Measurements from ENCODE around the gene KLK1. TPM values are rescaled to one million over a fixed set of nuclear protein-coding genes. Genes with fewer than 3 reads are reported as not detected.
A peak's percentile ranks its signal among the peaks of the same experiment; 100 is the strongest.
"Not testable (repeated sequence)": the region's sequence is repeated elsewhere in the genome, so short reads cannot be mapped to it uniquely, and the experiment has no call there.

The KLK1 gene
- polyA plus RNA-seq, 3 donors: 0.92 to 1,524 TPM; not detected in 1

GRCh38 chr19:50820086-50820485 lies 3.5 kb downstream of the KLK1 start:
- no peak overlapping the region for H3K27ac ChIP-seq (ENCODE audit: low read depth, low read length)
- WGBS, 3 donors: 4 to 17% (median 8%) methylated on average over 15 of the region's 15 CpGs

DNA sequence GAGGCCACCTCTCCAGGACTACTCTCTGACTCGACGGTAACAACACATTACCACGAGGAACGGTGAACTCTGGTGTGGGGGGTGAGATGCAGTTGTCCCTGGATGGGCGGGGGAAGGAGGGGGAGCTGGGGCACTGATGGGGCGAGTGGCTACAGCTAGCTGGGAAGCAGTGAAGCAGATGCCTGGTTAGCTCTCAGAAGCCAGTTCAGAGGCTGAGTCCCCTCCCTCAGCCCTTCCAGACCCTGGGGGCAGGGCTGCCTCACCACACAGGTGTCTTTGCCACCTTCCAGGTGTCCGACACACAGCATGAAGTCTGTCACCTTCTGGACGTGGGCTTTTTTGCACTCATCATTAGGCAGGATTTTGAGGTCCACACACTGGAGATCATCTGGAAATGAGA lies 4.0 kb downstream of the KLK1 start:
- WGBS, 3 donors: 23 to 51% (median 40%) methylated on average over 8 of the region's 8 CpGs
- no peak overlapping the region for H3K27ac ChIP-seq (ENCODE audit: low read depth, low read length)

- WGBS, 3 donors: 36 to 69% (median 67%) methylated on average over 12 of the region's 12 CpGs
- H3K27ac ChIP-seq (ENCODE audit: low read depth, low read length): no peak overlapping the region
Observed at GRCh38 chr19:50818859-50819472, 4.6 kb downstream of the KLK1 start.

DNA sequence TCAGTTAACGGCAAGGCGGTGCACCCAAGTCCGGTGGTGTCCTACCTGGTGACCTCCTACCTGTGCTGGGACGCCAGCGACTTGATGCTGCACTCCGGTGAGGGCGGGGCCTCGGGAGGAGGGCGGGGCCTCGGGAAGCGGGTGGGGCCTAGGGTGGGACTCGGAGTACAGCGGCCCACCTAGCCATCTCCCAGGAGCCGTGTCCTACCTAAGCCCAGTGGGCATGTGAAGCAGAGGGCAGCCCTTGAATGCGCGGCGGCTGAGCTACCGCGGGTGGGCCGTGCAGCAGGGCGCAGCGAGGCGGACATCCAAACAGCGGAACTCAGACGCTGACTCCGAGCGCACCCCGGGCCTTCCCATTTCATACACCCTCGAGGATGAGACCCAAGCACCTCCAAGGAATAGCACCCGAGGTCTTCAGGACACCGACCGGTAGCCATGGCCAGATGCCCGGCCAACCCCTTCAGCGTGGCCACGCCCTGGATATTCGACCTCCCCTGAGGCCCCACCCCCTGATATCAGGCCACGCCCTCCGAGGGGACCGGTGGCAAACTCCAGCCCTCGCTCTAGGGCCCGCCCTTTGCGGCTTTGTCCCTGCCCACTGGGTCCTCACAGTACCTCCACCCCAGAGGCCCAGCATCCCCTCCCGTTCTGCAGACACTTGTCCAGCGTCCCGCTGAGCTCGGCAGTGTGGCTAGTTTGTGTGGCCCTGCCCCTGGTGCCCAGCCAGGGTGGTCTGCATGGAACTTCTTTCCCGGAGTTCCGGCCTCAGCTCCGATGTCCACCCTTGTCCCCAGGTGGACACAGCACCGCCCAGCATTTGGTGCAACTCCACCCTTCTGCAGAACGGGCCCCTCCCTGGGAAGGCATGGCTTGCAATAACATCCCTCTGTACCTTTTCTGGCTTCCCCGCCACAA lies 5.4 kb downstream of the KLK1 start:
- WGBS, 3 donors: 6 to 10% (median 9%) methylated on average over 46 to 52 of the region's 52 CpGs
- no peak overlapping the region for H3K27ac ChIP-seq (ENCODE audit: low read depth, low read length)

GRCh38 chr19:50815439-50815838 lies 8.1 kb downstream of the KLK1 start:
- no peak overlapping the region for H3K27ac ChIP-seq (ENCODE audit: low read depth, low read length)
- 90 to 100% (median 100%) methylated on average over 1 of the region's 1 CpG for WGBS, 3 donors

- 54 to 83% (median 76%) methylated on average over 5 of the region's 5 CpGs for WGBS, 3 donors
- H3K27ac ChIP-seq (ENCODE audit: low read depth, low read length): no peak overlapping the region
Observed at GRCh38 chr19:50814883-50815282, 8.7 kb downstream of the KLK1 start.

DNA sequence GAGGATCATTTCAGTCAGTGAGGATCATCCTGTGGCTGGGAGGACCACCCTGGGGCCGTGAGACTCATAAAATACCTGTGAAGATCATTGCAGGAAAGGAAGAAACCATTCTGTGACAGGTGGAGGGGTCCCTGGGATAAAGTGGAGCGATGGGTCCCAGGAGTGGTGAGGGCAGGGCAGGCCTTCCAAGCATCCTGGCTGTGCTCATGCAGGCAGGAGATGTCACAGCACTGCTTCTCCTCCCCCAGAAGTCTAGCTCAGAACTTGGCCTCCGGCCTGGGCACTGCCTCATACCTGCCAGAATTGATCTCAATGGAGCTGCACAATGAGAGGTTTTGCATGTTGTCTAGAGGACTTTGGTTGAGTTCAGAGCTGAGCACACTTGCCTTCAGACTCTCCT lies 11.1 kb downstream of the KLK1 start:
- 69 to 81% (median 71%) methylated on average over 3 of the region's 3 CpGs for WGBS, 3 donors
- no peak overlapping the region for H3K27ac ChIP-seq (ENCODE audit: low read depth, low read length)

DNA sequence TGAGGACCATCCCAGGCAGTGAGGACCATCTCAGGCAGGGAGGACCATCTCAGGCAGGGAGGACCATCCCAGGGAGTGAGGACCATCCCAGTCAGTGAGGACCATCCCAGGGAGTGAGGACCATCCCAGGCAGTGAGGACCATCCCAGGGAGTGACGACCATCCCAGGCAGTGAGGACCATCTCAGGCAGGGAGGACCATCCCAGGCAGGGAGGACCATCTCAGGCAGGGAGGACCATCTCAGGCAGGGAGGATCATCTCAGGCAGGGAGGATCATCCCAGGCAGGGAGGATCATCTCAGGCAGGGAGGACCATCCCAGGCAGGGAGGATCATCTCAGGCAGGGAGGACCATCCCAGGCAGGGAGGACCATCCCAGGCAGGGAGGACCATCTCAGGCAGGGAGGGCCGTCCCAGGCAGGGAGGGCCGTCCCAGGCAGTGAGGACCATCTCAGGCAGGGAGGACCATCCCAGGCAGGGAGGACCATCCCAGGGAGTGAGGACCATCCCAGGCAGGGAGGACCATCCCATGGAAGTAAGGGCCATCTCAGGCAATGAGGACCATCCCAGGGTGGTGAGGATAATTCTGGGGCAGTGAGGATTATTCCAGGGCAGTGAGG lies 11.9 kb downstream of the KLK1 start:
- WGBS, 3 donors: 66 to 77% (median 76%) methylated on average over 3 of the region's 3 CpGs
- not testable (repeated sequence) for H3K27ac ChIP-seq (ENCODE audit: low read depth, low read length)

DNA sequence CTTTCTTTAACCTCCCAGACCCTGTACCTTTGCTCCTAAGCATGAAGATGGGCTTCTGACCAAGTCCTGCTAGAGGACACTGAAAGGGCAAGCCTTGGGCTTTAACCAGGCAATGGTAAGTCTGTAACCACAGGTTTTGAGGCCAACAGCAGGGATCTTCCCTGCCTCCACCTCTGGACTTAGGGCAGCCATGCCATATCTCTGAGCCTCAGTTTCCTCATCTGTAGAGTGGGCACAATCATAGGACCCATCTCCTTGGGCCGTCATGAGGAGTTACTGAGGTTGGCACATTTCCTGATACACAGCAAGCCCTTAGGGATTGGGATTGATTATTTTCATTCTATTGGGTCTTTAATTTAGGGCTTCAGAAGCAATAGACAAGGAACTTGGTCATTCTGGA lies 14.7 kb downstream of the KLK1 start:
- no peak overlapping the region for H3K27ac ChIP-seq (ENCODE audit: low read depth, low read length)
- 50 to 66% (median 54%) methylated on average over 1 of the region's 1 CpG for WGBS, 3 donors

GRCh38 chr19:50804420-50805272 lies 18.9 kb downstream of the KLK1 start:
- 0 to 1% (median 1%) methylated on average over 62 of the region's 62 CpGs for WGBS, 3 donors
- H3K27ac ChIP-seq (ENCODE audit: low read depth, low read length): peak overlapping the region; percentile 90

- no peak overlapping the region for H3K27ac ChIP-seq (ENCODE audit: low read depth, low read length)
- WGBS, 3 donors: 1% methylated on average over 37 to 40 of the region's 40 CpGs
Observed at GRCh38 chr19:50803633-50804419, 19.8 kb downstream of the KLK1 start.

DNA sequence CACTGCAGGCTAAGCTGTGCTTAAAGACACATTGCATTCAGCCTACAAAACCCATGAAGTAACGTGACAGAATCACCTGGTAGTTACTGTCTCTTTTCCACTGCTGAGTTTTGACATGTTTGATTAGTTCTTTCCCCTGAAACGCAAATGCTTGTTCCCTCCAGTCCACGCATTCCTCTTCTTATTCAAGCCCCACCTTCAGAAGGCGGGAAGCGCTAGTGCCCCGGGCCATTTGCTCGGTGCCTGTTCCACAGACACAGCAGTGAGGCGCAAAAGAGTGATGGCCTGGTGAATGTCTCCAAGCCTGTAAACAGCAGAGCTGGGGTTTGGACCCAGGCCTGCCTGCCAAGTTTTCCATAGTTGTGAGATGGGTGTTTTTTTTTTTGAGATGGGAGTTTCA lies 22.5 kb downstream of the KLK1 start:
- H3K27ac ChIP-seq (ENCODE audit: low read depth, low read length): no peak overlapping the region
- WGBS, 3 donors: 85 to 88% (median 87%) methylated on average over 8 of the region's 8 CpGs

DNA sequence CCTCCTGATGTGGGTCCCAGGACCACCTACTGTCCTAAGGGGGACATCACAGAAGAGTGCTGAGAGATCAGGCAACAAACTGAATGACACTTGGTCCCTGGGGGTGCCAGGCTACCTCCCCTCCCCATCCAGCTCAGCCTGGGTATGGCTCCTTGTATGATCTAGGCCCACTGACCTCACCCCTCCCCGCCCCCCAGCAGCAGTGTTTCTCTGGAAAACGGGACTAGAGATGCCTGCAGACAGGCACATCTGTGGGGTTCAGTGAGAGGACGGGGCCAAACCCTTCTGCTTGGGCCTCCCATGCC lies 24.1 kb downstream of the KLK1 start:
- no peak overlapping the region for H3K27ac ChIP-seq (ENCODE audit: low read depth, low read length)
- 83 to 90% (median 87%) methylated on average over 3 of the region's 3 CpGs for WGBS, 3 donors

DNA sequence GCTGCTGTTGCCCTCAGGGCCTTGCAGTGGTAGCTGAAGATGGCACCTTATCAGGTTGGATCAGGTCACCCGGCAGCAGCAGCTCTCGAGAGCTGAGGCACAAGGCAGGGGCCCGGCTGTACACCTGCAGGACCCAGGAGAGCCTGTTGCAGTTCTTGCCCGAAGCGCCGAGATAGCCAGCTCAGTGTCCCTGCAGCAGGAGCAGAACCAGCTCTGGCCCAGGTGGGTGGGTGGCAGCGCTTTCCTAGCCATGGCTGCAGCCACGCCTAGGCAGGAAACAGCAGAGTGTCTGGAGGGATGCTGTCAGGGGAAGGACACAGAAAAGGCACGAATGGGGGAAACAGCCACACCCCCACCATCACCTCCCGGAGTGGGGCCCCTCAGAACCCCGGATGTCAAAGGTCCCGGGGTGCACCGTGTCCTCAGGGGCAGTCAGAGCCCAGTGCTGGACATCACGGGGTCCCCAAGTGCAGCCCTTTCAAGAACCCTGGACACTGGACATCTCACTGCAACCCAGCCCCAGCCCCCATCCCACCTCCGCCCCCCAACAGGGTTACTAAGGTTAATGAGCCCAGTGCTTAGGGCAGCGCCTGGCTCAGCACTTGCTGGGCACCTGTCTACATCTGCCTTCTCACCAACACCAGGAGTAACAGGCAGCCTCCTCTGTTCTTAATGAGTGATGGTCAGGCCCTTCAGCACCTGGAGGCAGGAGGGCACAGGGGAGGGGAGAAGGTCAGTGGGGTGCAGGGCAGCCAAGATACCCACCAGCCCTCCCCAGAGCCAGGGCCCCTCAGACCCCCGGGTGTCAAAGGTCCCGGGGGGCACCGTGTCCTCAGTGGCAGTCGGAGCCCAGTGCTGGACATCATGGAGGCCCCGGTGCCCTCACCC lies 24.7 kb downstream of the KLK1 start:
- H3K27ac ChIP-seq (ENCODE audit: low read depth, low read length): no peak overlapping the region
- WGBS, 3 donors: 84 to 88% (median 87%) methylated on average over 21 of the region's 21 CpGs

- H3K27ac ChIP-seq (ENCODE audit: low read depth, low read length): no peak overlapping the region
- 82 to 84% (median 82%) methylated on average over 16 to 18 of the region's 18 CpGs for WGBS, 3 donors
Observed at GRCh38 chr19:50797781-50798658, 25.6 kb downstream of the KLK1 start.

GRCh38 chr19:50797429-50797780 lies 26.2 kb downstream of the KLK1 start:
- WGBS, 3 donors: 92 to 93% (median 93%) methylated on average over 7 of the region's 7 CpGs
- H3K27ac ChIP-seq (ENCODE audit: low read depth, low read length): no peak overlapping the region

Data from adipose tissue (tissue), 3 donors.